Activated naive CD8-positive, alpha-beta T cell treated with anti-CD3 and anti-CD28 coated beads, Interleukin-2, amount 10 ng/mL, durations not matched to agents 7 days and 5 days (primary cell): Measurements from ENCODE around the gene ATF7IP. TPM values are rescaled to one million over a fixed set of nuclear protein-coding genes. Genes with fewer than 3 reads are reported as not detected.
"Not testable (repeated sequence)": the region's sequence is repeated elsewhere in the genome, so short reads cannot be mapped to it uniquely, and the experiment has no call there.

Experiments used
- ATAC-seq: fragments of 150-1000 bp; cut with Tn5 transposase; one replicate; pipeline ENCODE4 v1.10.0; 2021; ENCODE audit warnings: low read depth, moderate library complexity
- POLR2A ChIA-PET: fragments of 350-600 bp; sonication (Branson Sonifier 250); formaldehyde crosslinking; loops from one replicate; lab custom pipeline; 2021; ENCODE audit warnings: antibody characterized with exemption; lab: Charles Lee
- DNase-seq: peaks from one replicate; pipeline ENCODE4 v3.0.0; 2021
- H3K27ac Mint-ChIP-seq: one replicate; pipeline ENCODE4 v1.8.0; 2022; ENCODE audit warnings: mild to moderate bottlenecking, mixed read lengths
- H3K27me3 Mint-ChIP-seq: one replicate; pipeline ENCODE4 v1.8.0; 2022; ENCODE audit warnings: mild to moderate bottlenecking, moderate library complexity, mixed read lengths
- H3K36me3 Mint-ChIP-seq: one replicate; pipeline ENCODE4 v1.8.0; 2021; ENCODE audit warnings: mild to moderate bottlenecking, mixed read lengths
- H3K4me1 Mint-ChIP-seq: one replicate; pipeline ENCODE4 v1.8.0; 2021; ENCODE audit warnings: mixed read lengths
- H3K4me3 Mint-ChIP-seq: one replicate; pipeline ENCODE4 v1.8.0; 2022; ENCODE audit warnings: mild to moderate bottlenecking, moderate library complexity, mixed read lengths
- H3K9me3 Mint-ChIP-seq: one replicate; pipeline ENCODE4 v1.8.0; 2021; ENCODE audit warnings: mixed read lengths
- total RNA-seq, 2 experiments: library from RNA; stranded (reverse); gene quantifications; one replicate each; pipeline ENCODE4 v1.2.3, GENCODE V29; 2021

ATF7IP gene
- total RNA-seq, 2 experiments from 2014 or later = 149 to 172 TPM

GRCh38 chr12:14354665-14355064, 10.8 kb upstream of the ATF7IP start:
- H3K27ac Mint-ChIP-seq, DNase-seq, ATAC-seq, H3K27me3 Mint-ChIP-seq, H3K4me1 Mint-ChIP-seq, POLR2A ChIA-PET, H3K36me3 Mint-ChIP-seq, H3K4me3 Mint-ChIP-seq: not testable (repeated sequence)
- peaks cover 21% of the 10 kb centered on the region for H3K9me3 Mint-ChIP-seq

GRCh38 chr12:14356147-14356546, 9.3 kb upstream of the ATF7IP start:
- H3K27ac Mint-ChIP-seq = no peak overlapping the region
- H3K36me3 Mint-ChIP-seq = peaks cover 4% of the 10 kb centered on the region
- peaks cover 12% of the 10 kb centered on the region for H3K9me3 Mint-ChIP-seq
- no peaks in the 10 kb centered on the region for H3K4me1 Mint-ChIP-seq
- DNase-seq (no peak), ATAC-seq (no peak)
- no peaks in the 10 kb centered on the region for H3K27me3 Mint-ChIP-seq
- no peak overlapping the region for H3K4me3 Mint-ChIP-seq
- POLR2A ChIA-PET = no interaction called here

- DNase-seq = no peak
- H3K27me3 Mint-ChIP-seq = no peaks in the 10 kb centered on the region
- peaks cover 10% of the 10 kb centered on the region for H3K9me3 Mint-ChIP-seq
- no peak overlapping the region for H3K27ac Mint-ChIP-seq
- H3K4me1 Mint-ChIP-seq = peaks cover under 1% of the 10 kb centered on the region
- peaks cover 8% of the 10 kb centered on the region for H3K36me3 Mint-ChIP-seq
- POLR2A ChIA-PET = interaction anchor here (0.6 kb wide), 1 partner anchor 95 kb away, joined by 3 read pairs; no protein-coding TSS in a partner anchor
- no peak overlapping the region for H3K4me3 Mint-ChIP-seq
- no peak for ATAC-seq
These were observed 8.0 kb upstream of the ATF7IP start for GRCh38 chr12:14357486-14357885.

- peaks cover 10% of the 10 kb centered on the region for H3K36me3 Mint-ChIP-seq
- peaks cover 2% of the 10 kb centered on the region for H3K9me3 Mint-ChIP-seq
- no peaks in the 10 kb centered on the region for H3K27me3 Mint-ChIP-seq
- H3K27ac Mint-ChIP-seq = no peak overlapping the region
- POLR2A ChIA-PET = interaction anchor here (0.6 to 0.7 kb wide), 2 partner anchors 20 to 23 kb away, joined by 3 read pairs; no protein-coding TSS in a partner anchor
- no peak for DNase-seq
- peaks cover 11% of the 10 kb centered on the region for H3K4me1 Mint-ChIP-seq
- H3K4me3 Mint-ChIP-seq = no peak overlapping the region
- ATAC-seq = no peak
These were observed 3.1 kb upstream of the ATF7IP start for GRCh38 chr12:14362352-14362751.

- ATAC-seq (no peak), DNase-seq (no peak)
- Mint-ChIP-seq H3K4me3 (peak overlapping the region; percentile 85), H3K9me3 (peaks cover 2% of the 10 kb centered on the region), H3K4me1 (peaks cover 14% of the 10 kb centered on the region), H3K27me3 (no peaks in the 10 kb centered on the region), H3K27ac (peak overlapping the region; percentile 97), H3K36me3 (peaks cover 13% of the 10 kb centered on the region)
- POLR2A ChIA-PET = interaction anchor here (0.5 to 2.6 kb wide), 19 partner anchors 16 to 593 kb away, joined by 3 to 97 read pairs (median 8); a partner anchor contains a TSS
These were observed 755 bp upstream of the ATF7IP start for GRCh38 chr12:14364583-14365271.

- DNase-seq (no peak), ATAC-seq (no peak)
- POLR2A ChIA-PET = interaction anchor here (0.7 to 2.6 kb wide), 22 partner anchors 15 to 1650 kb away, joined by 3 to 97 read pairs (median 7); a partner anchor contains a TSS
- peaks cover 21% of the 10 kb centered on the region for H3K36me3 Mint-ChIP-seq
- no peaks in the 10 kb centered on the region for H3K27me3 Mint-ChIP-seq
- peaks cover 2% of the 10 kb centered on the region for H3K9me3 Mint-ChIP-seq
- H3K4me3 Mint-ChIP-seq = peak overlapping the region; percentile 85
- peak overlapping the region; percentile 97 for H3K27ac Mint-ChIP-seq
- H3K4me1 Mint-ChIP-seq = peaks cover 22% of the 10 kb centered on the region
These were observed 942 bp downstream of the ATF7IP start for GRCh38 chr12:14366209-14367039.

- Mint-ChIP-seq H3K36me3 (peaks cover 20% of the 10 kb centered on the region), H3K27me3 (no peaks in the 10 kb centered on the region), H3K4me1 (peaks cover 27% of the 10 kb centered on the region), H3K9me3 (peaks cover 2% of the 10 kb centered on the region), H3K27ac (peak overlapping the region; percentile 97), H3K4me3 (peak overlapping the region; percentile 85)
- DNase-seq (no peak), ATAC-seq (peak; percentile 7)
- POLR2A ChIA-PET = interaction anchor here (1.5 to 2.6 kb wide), 4 partner anchors 19 to 592 kb away, joined by 3 to 97 read pairs (median 46); no protein-coding TSS in a partner anchor
These were observed 1.7 kb downstream of the ATF7IP start for GRCh38 chr12:14367040-14367661.

GRCh38 chr12:14369311-14369710, 3.8 kb downstream of the ATF7IP start:
- ATAC-seq = no peak
- Mint-ChIP-seq H3K36me3 (peaks cover 19% of the 10 kb centered on the region), H3K9me3 (no peaks in the 10 kb centered on the region), H3K27me3 (no peaks in the 10 kb centered on the region), H3K4me1 (peaks cover 38% of the 10 kb centered on the region), H3K4me3 (peak overlapping the region; percentile 76), H3K27ac (peak overlapping the region; percentile 82)
- no peak for DNase-seq
- POLR2A ChIA-PET = interaction anchor here (1.1 kb wide), 1 partner anchor 16 kb away, joined by 4 read pairs; no protein-coding TSS in a partner anchor

GRCh38 chr12:14373217-14373616, 7.7 kb downstream of the ATF7IP start:
- Mint-ChIP-seq H3K4me1 (peaks cover 37% of the 10 kb centered on the region), H3K36me3 (peaks cover 46% of the 10 kb centered on the region), H3K9me3 (no peaks in the 10 kb centered on the region), H3K4me3 (no peak overlapping the region), H3K27ac (peak overlapping the region; percentile 7), H3K27me3 (no peaks in the 10 kb centered on the region)
- peak; percentile 34 for ATAC-seq
- no peak for DNase-seq
- POLR2A ChIA-PET = no interaction called here

GRCh38 chr12:14379508-14379907, 14.0 kb downstream of the ATF7IP start:
- H3K36me3 Mint-ChIP-seq = peaks cover 72% of the 10 kb centered on the region
- no peak overlapping the region for H3K4me3 Mint-ChIP-seq
- H3K27me3 Mint-ChIP-seq = no peaks in the 10 kb centered on the region
- no peak overlapping the region for H3K27ac Mint-ChIP-seq
- POLR2A ChIA-PET = no interaction called here
- H3K9me3 Mint-ChIP-seq = peaks cover 16% of the 10 kb centered on the region
- peaks cover 24% of the 10 kb centered on the region for H3K4me1 Mint-ChIP-seq
- DNase-seq = no peak
- no peak for ATAC-seq

- peak overlapping the region; percentile 85 for H3K4me3 Mint-ChIP-seq
- H3K4me1 Mint-ChIP-seq = peaks cover 44% of the 10 kb centered on the region
- peak; percentile 96 for ATAC-seq
- no peak for DNase-seq
- H3K36me3 Mint-ChIP-seq = peaks cover 45% of the 10 kb centered on the region
- POLR2A ChIA-PET = interaction anchor here (0.5 to 5.9 kb wide), 12 partner anchors 8 to 389 kb away, joined by 3 to 97 read pairs (median 8); partner anchors contain the start of gene ATF7IP
- H3K9me3 Mint-ChIP-seq = peaks cover 5% of the 10 kb centered on the region
- H3K27me3 Mint-ChIP-seq = no peaks in the 10 kb centered on the region
- H3K27ac Mint-ChIP-seq = peak overlapping the region; percentile 94
These were observed 19.5 kb downstream of the ATF7IP start for GRCh38 chr12:14384783-14385638.

- POLR2A ChIA-PET = interaction anchor here (0.7 to 5.9 kb wide), 7 partner anchors 21 to 569 kb away, joined by 3 to 97 read pairs (median 4); partner anchors contain the start of gene ATF7IP
- Mint-ChIP-seq H3K27me3 (no peaks in the 10 kb centered on the region), H3K4me3 (peak overlapping the region; percentile 76), H3K36me3 (peaks cover 42% of the 10 kb centered on the region), H3K4me1 (peaks cover 62% of the 10 kb centered on the region), H3K9me3 (peaks cover 2% of the 10 kb centered on the region), H3K27ac (peak overlapping the region; percentile 86)
- DNase-seq = no peak
- no peak for ATAC-seq
These were observed 21.9 kb downstream of the ATF7IP start for GRCh38 chr12:14387219-14387871.
